GM12892 (cell line): ENCODE measurements around the gene SLC7A4.

ENCODE experiments used
- POLR2A ChIP-seq: IDR thresholded peaks from 2 replicates; pipeline ENCODE4 v1.6.1; 2011; ENCODE audit warnings: low read depth, low read length, control low read depth
- POLR2AphosphoS5 ChIP-seq: IDR thresholded peaks from 2 replicates; pipeline ENCODE4 v1.6.1; 2011; ENCODE audit warnings: low read depth, low read length, control low read depth

DNA sequence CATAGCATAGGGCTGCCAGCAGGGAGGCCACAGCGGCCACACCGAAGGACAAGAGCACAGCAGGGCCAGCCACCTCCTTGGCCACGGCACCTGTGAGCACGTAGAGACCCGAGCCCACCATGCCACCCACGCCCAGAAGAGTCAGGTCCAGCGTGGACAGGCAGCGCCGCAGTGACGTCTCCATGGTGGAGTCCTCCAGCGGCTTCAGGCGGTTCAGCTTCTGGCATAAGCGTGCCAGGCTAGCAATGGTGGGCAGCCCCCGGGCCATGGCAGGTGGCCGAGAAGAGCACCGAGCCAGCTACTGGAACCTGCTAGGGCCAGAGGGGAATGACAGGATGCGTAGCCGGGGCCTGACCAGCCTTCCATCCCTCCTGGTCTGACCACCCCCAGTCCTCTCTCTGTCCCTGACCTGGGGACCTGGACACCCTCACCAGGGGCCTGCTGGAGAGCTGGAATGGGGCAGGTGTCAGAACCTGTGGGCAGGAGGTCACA, 770 bp downstream of the SLC7A4 start:
- no peak for TF ChIP-seq POLR2AphosphoS5
- no peak for TF ChIP-seq POLR2A
